ENCODE data around the gene ADAMTS6.

Gene ADAMTS6

DNA sequence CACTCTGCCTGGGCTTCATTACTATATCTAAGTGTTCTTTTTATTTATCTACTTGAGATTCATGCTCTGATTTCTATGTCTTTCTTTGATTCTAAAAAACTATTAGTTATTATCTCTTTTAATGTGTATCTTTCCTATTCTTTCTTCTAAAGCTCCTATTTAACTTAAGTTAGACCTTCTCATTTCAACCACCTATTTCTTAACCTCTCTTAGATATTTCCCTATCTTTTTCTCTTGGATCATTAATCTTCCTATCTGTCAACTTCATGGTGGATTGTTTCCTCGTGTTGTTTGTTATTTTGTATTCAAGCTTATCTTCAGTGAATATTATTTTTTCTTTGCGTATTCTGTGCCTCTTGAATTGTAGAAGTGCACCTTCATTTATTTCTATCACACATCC lies 202.1 kb downstream of the ADAMTS6 start:
- no peak for DNase-seq (ENCODE audit: low read depth in 2 of 2)

- no peak for DNase-seq (ENCODE audit: low read depth in 2 of 2)
Observed at GRCh38 chr5:65276178-65276890, 205.4 kb downstream of the ADAMTS6 start.

- DNase-seq (ENCODE audit: low read depth in 2 of 2), result no peak
Observed at GRCh38 chr5:65271906-65272305, 209.8 kb downstream of the ADAMTS6 start.

DNA sequence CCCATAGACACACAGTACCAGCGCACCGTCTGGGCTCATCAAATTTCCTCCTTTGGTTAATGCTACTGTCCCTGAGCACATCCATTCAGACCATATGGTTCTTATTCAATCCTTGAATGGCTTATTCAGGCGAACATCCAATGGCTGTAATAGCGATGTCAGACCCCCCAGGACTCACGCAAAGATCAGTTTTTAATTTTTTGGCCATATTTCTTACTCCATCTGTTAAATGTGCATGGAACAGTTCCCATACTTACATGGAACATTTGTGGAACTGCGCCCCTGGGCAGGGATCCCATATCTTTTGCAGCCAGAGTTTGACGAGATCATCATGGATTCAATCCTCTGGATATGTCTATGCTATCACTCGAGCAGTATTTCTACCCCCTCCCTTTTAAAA lies 213.2 kb downstream of the ADAMTS6 start:
- DNase-seq (ENCODE audit: low read depth in 2 of 2), result no peak

DNA sequence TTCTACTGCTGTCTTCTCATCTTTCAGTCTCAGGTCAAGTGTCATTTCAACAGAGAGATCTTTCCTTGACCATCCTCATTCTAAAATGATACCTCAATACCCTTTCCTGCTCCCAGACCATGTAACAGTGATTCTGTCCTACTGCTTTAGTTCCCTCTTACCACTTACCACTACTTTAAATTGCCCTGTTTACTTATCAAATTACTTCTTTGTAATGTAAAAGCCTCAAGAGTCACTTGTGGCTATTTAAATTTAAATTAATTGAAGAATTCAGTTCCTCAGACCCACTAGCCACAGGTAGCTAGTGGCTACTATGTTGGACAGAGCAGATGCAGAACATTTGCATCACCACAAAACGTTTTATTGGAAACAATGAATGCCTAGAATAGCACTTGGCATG lies 217.3 kb downstream of the ADAMTS6 start:
- no peak for DNase-seq (ENCODE audit: low read depth in 2 of 2)

DNA sequence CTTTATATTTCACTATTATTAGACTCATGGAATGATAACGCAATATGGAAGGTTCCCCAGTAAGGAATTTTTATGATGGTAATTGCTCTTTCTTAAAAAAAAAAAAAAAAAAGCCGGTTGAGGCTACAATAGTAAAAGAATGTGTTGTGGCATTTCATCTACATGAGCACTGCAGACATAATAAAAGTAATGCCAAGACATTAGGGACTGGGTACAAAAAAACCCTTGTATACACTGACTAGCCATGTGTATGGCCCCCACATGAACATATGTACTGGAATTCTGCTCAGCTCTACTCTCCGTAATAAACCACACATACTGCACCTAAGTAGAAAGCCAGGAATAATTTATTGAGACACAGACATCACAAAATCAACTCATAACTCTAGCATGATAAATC lies 218.4 kb downstream of the ADAMTS6 start:
- DNase-seq (ENCODE audit: low read depth in 2 of 2), result no peak

GRCh38 chr5:65262649-65263059 lies 219.1 kb downstream of the ADAMTS6 start:
- DNase-seq (ENCODE audit: low read depth in 2 of 2), result no peak

GRCh38 chr5:65262096-65262495 lies 219.6 kb downstream of the ADAMTS6 start:
- no peak for DNase-seq (ENCODE audit: low read depth in 2 of 2)

GRCh38 chr5:65261499-65261898 lies 220.2 kb downstream of the ADAMTS6 start:
- no peak for DNase-seq (ENCODE audit: low read depth in 2 of 2)

DNA sequence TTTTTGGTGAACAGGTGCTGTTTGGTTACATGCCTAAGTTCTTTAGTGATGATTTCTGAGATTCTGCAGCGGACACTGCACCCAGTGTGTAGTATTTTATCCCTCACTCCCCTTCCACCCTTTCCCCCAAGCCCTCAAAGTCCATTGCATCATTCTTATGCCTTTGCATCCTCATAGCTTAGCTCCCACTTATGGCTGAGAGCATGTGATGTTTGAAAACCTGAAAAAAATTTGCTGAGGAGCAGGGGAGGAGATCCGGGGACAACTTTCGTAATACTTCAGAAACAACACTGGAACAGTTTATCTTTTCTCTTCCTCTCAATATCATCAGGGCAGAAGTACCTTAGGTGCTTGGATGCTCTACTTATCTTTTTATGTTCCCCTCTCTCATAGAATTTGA lies 226.4 kb downstream of the ADAMTS6 start:
- no peak for DNase-seq (ENCODE audit: low read depth in 2 of 2)

- DNase-seq (ENCODE audit: low read depth in 2 of 2), result no peak
Observed at GRCh38 chr5:65252977-65253376, 228.7 kb downstream of the ADAMTS6 start.

DNA sequence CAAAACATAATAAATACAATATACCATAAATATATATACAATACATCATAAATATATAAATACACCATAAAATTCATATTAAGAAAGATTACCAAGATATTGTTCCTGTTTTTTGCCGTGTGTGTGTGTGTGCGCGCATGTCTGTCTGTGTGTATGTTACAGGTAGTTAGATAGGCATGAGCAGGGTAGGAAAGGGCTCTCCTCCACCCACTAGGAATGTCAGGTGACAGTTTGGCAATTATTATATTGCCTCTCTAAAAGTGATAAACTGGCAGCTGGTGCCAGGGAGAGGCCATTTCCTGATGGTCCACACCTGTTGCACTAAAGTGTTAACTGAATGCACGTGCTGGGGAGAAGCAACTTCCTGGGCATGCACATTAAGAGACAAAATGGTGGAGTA lies 232.8 kb downstream of the ADAMTS6 start:
- no peak for DNase-seq (ENCODE audit: low read depth in 2 of 2)

DNA sequence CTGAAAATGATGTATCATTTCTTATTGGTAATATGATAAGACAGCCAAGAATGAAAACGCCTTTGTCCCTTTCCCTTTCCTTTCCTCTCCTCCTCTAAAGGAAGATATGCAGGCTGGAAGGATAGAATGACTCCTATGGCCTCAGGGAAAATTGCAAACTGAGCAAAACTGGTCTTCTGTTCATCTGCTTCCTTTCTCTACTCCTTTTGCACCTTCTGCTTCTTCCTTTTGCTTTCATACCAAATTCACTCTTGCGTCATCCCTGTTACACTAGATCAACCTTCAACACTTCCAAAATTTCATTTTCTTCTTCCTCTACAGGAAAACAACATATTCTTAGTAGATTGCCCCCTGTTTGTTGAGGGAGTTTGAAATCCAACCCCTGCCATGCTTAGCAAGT lies 234.1 kb downstream of the ADAMTS6 start:
- no peak for DNase-seq (ENCODE audit: low read depth in 2 of 2)

DNA sequence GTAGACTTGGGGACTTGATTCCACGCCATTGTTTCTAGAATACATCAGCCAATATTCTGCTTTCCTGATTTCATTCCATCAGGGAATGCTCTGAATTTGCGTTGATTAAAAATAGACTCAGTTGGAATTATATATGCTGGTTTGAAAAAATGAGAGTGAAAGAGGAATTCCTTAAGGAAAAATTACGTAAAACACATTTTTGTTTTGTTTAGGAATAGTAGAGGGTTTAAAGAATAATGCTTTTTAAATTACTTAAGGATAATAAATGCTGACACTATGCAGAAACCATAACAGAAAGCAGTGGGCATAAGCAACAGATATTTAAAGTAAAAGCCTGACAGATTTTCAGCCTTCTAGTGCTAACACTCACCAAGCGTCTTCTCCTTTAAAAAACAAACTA lies 235.0 kb downstream of the ADAMTS6 start:
- DNase-seq (ENCODE audit: low read depth in 2 of 2), result no peak

GRCh38 chr5:65244031-65244430 lies 237.7 kb downstream of the ADAMTS6 start:
- no peak for DNase-seq (ENCODE audit: low read depth in 2 of 2)

- DNase-seq (ENCODE audit: low read depth in 2 of 2), result no peak
Observed at GRCh38 chr5:65243161-65243560, 238.6 kb downstream of the ADAMTS6 start.

DNA sequence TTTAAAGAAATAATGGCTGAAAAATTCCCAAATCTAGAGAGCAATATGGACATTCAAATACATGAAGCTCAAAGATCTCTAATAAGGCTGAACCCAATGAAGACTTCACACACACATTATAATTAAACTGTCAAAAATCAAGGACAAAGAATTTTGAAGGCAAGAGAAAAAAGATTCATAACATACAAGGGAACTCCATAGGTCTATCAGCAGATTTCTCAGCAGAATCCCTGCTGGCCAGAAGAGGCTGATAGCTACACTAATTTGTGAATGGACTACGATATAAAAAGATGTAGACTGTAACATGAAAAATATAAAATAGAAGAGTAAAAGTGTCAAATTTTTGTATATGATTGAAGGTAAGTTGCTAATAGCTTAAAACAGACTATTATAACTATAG lies 251.9 kb downstream of the ADAMTS6 start:
- no peak for DNase-seq (ENCODE audit: low read depth in 2 of 2)

DNA sequence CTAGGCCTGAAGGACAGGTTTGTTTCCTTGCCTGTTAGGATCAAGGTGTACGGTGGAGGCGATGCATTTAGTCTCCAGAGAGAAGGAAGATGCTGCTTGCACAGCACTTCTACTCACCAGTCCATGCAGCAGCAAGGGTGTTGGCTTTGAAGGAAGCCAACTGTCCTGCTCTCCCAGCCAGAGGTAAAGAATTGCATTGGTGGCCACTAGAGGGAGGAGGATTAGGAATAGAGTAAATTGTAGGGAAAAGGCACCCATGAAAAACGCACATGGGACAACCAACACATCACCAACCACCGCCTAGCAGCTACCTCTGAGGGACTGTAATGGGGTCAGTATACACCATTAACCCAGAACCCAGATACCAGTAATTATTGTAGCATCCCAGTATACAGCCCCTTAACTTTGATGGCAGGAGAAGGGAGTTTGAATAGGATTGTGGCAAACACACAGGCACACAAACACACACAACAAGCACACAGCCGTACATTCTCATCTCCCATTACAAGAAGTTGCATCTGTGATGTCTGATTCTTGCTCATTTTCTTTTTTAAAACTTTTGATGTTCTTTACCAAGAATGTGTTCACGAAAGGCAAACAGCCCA lies 267.7 kb downstream of the ADAMTS6 start:
- no peak for DNase-seq (ENCODE audit: low read depth in 2 of 2)

DNA sequence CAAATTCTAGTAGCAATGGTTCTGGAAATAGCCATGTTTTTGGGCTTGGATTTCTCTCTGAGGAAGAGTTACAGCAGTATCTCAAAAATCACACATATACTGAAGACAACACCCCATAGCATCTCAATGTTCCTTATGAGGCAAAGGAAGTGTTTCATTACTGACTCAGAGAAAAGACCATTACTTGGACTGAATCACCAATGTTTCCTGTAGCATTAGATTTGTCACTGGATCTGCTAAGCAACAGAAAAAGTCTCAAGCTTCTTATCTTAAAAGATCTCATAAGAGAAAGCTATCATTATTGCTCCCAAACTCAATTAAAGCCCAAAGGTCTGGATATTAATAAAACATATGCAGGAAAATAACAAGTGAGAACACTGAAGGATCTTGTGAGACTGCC lies 272.4 kb downstream of the ADAMTS6 start:
- DNase-seq (ENCODE audit: low read depth in 2 of 2), result no peak

GRCh38 chr5:65204966-65205365 lies 276.8 kb downstream of the ADAMTS6 start:
- DNase-seq (ENCODE audit: low read depth in 2 of 2), result no peak

GRCh38 chr5:65203746-65204145 lies 278.0 kb downstream of the ADAMTS6 start:
- no peak for DNase-seq (ENCODE audit: low read depth in 2 of 2)

DNA sequence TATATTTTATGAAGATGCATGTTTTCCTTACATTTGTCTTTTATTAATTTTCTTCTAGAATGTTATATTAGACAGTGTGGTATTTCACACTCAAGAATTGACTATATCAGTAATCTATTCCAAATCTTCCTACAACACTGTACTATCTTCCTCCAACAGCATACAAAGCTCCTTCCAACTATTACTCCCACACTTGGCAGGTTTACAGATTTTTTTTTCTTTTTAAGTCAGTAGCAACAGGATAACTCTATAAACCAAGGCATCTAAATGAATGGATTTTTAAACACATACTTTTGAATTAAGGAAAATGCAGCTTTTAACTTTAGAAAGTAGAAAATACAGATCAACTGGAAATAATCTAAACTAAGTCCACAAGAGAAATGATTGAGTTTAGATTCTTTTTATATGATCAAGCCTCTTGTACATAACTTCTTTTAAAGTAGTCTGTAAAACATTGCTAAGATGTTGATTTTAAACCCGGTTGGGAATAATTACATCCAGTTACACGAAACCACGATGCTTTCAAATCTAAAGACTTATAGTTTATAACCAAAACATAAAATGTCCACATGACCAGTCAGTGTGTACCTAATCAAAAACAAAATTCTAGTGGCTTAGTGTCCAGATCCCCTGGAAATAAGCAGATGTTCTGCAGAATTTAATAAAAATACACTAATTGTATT lies 281.6 kb downstream of the ADAMTS6 start:
- no peak for DNase-seq (ENCODE audit: low read depth in 2 of 2)

GRCh38 chr5:65198456-65199120 lies 283.1 kb downstream of the ADAMTS6 start:
- DNase-seq (ENCODE audit: low read depth in 2 of 2), result no peak

Data from stimulated activated CD4-positive, alpha-beta T cell treated with anti-CD3 and anti-CD28 coated beads, Interleukin-15, amount 100 ng/mL, for 48 hours (primary cell).